T47D (cell line): ENCODE results near the gene CD55.
A peak's percentile ranks its signal among the peaks of the same experiment; 100 is the strongest.

Experiments
- DNase-seq, 2 experiments: peaks; one replicate each; pipeline versions ENCODE4 v3.0.0 to v3.0.0-alpha.2; 2011 to 2012; ENCODE audit warnings: low read depth in 1 of 2, low spot score in 1 of 2
- JUND ChIP-seq: IDR thresholded peaks from 2 replicates; pipeline ENCODE4 v1.6.1; 2012; ENCODE audit warnings: low read depth
- in situ Hi-C: cut with HindIII; loops from 2 replicates; pipeline ENCODE4 v1.10.0; 2016; ENCODE audit warnings: low sequenced_read_pairs, low pct_unique_long_range_greater_than_20kb

CD55 gene

GRCh38 chr1:207404849-207405525 lies 83.5 kb downstream of the CD55 start:
- in situ Hi-C loops: no loop called here
- TF ChIP-seq JUND: no peak
- DNase-seq: peak; percentile 70 to 85

- no peak for TF ChIP-seq JUND
- in situ Hi-C loops: no loop called here
- no peak for DNase-seq
These were observed 84.3 kb downstream of the CD55 start for GRCh38 chr1:207405814-207406213.

GRCh38 chr1:207407655-207408260 lies 86.3 kb downstream of the CD55 start:
- no peak for TF ChIP-seq JUND
- no peak for DNase-seq
- in situ Hi-C loops: no loop called here
